Right lobe of liver (tissue), 4 donors: ENCODE results near the gene RHOBTB1.

ENCODE experiments used
- POLR2A ChIP-seq: fragments of 450-650 bp; IDR thresholded peaks from one replicate; pipeline ENCODE4 v1.6.1; 2017; ENCODE audit warnings: antibody characterized with exemption, mild to moderate bottlenecking
- TF ChIP-seq, protein P1 (sequence below), 4 donors: fragments of 200-600 bp in 3 of 4; fragments of 450-650 bp in 1 of 4; IDR thresholded peaks; one replicate each; pipeline versions ENCODE4 v1.5.1 to v1.8.0; 2016 to 2022; ENCODE audit warnings: antibody characterized with exemption in 4 of 4, mild to moderate bottlenecking in 2 of 4
- donor health status: DM: no; HTN: no; CAD: no.
- donor health status: DM: no; HTN: no; CAD: no.
- donor health status: DM: no; HTN: yes; CAD: no.

DNA sequence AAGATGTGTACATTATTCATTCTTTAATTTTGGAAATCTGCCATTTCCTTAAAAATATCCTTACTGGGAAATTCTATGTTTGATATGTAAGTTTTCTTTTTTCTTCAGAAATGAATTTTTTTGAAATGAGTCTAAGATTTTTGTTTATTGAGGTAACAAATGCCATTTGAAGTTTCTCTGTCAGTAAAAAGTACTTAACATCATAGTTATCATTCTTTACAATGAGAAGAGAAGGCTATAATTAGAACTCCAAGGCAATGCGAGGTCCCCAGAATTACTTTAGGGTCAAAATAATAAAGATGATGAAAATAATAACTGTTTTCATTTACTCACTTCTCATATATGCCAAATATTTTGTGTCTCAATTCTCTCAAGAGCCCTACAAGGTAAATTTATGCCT lies 37.0 kb upstream of the RHOBTB1 start:
- no peak for TF ChIP-seq POLR2A
- TF ChIP-seq, protein P1, sequence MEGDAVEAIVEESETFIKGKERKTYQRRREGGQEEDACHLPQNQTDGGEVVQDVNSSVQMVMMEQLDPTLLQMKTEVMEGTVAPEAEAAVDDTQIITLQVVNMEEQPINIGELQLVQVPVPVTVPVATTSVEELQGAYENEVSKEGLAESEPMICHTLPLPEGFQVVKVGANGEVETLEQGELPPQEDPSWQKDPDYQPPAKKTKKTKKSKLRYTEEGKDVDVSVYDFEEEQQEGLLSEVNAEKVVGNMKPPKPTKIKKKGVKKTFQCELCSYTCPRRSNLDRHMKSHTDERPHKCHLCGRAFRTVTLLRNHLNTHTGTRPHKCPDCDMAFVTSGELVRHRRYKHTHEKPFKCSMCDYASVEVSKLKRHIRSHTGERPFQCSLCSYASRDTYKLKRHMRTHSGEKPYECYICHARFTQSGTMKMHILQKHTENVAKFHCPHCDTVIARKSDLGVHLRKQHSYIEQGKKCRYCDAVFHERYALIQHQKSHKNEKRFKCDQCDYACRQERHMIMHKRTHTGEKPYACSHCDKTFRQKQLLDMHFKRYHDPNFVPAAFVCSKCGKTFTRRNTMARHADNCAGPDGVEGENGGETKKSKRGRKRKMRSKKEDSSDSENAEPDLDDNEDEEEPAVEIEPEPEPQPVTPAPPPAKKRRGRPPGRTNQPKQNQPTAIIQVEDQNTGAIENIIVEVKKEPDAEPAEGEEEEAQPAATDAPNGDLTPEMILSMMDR (IDR thresholded peaks at IDR 0.05): no peak
